NK-92 treated with Interleukin-12 subunit alpha and Interleukin-12 subunit beta, amount 100 ng/mL, for 24 hours (cell line): ENCODE results near the gene CHD9.
"Not testable (repeated sequence)": the region's sequence is repeated elsewhere in the genome, so short reads cannot be mapped to it uniquely, and the experiment has no call there.

Experiments
- DNase-seq: peaks from one replicate; lab custom pipeline; 2025; lab: John Stamatoyannopoulos, UW

Gene CHD9

GRCh38 chr16:53074296-53074695 is 19.5 kb downstream of the CHD9 start:
- DNase-seq, result not testable (repeated sequence)

GRCh38 chr16:53075461-53075860 is 20.7 kb downstream of the CHD9 start:
- DNase-seq, result not testable (repeated sequence)

GRCh38 chr16:53078247-53078646 is 23.5 kb downstream of the CHD9 start:
- no peak for DNase-seq

DNA sequence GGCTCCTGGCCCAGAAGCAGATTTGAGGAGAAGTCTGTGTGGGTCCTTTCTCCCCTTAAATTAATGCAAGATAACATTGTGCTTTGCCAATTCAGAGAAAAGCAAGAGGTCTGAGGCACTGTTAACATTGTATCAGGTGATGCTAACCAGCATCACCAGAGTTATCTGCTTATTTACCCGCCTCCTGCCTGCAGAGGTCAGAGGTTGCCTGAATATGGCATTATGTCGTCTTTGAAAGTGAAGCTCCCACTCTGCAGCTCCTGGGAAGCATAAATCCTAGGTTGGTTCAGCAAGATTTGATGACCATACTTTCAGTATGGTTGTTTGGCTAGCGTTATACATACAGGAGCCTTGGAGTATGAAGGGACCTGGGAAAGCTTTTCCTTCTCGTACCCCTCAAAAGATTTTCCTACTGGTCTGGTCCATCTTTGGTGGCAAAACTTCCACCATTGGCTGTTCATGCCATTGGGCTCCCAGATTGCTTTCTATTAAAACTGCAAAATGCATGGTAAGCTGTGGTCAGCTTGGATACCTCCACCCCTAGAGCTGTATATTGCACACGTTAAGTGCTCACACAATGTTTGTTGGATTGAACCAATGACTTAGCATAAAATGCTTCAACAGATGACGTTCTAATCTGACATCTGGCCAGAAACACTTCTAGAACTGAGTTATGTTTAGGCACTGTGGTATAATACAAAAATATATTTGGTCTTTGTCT is 24.1 kb downstream of the CHD9 start:
- no peak for DNase-seq

- DNase-seq, result no peak
Observed at GRCh38 chr16:53080345-53081031, 25.7 kb downstream of the CHD9 start.

DNA sequence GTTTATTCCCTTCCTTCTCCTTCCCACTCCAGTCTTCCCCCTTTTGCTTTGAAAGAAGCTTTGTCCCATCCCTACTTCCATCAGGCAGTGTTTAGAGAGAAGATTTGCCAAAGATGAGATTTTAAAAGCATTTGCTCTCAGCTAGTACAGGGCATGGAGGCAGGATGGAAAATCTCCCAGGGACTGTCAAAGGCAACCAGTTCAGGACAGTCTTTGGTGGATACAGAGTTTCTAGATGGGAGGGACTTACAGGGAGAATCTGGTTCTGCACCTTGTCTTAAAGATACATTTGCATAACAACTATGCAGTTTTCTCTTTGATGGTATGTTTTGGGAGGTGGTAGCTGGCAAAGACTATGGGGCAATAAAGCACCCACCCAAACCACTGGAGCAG is 26.2 kb downstream of the CHD9 start:
- no peak for DNase-seq

- DNase-seq, result no peak
Observed at GRCh38 chr16:53081686-53082407, 27.1 kb downstream of the CHD9 start.

DNA sequence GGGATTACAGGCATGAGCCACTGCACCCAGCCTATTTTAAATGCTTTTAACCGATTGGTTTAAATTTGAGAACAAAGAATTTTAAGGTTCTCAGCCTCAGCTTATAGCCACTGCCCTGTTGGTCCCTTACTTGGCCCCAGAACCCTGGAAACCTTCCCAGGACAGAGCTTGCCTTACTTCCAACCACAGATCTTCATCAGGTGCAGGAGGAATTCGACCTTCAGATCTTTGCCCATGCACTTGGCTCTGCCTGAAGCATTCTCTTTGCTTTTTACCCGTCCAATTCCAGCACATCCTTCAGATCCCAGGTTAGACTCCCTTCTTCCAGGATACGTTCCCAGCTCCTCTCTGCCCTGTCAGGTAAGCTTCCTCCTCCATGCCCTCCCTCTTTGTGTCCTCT is 27.7 kb downstream of the CHD9 start:
- DNase-seq, result no peak

GRCh38 chr16:53083119-53083518 is 28.3 kb downstream of the CHD9 start:
- DNase-seq, result no peak

DNA sequence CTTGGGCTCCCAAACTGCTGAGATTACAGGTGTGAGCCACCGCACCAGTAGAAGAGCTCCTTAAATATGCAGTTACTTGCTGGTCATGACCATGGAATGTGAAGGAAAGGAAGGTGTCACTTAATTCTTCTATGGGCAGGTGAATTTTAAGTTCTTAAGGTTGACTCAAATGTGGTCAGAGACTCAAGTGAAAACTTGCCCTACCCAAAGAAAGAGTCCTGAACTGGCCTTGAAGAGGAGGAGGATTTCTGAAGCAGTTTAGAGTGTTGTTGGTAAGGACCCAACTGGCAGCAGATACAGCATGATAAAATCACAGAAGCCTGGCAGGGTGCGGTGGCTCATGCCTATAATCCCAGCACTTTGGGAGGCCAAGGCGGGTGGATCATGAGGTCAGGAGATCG is 29.4 kb downstream of the CHD9 start:
- DNase-seq, result no peak

- DNase-seq, result no peak
Observed at GRCh38 chr16:53084746-53085334, 30.0 kb downstream of the CHD9 start.

GRCh38 chr16:53085369-53085843 is 30.6 kb downstream of the CHD9 start:
- no peak for DNase-seq

GRCh38 chr16:53085931-53086421 is 31.2 kb downstream of the CHD9 start:
- DNase-seq, result no peak

- no peak for DNase-seq
Observed at GRCh38 chr16:53087101-53087500, 32.3 kb downstream of the CHD9 start.

DNA sequence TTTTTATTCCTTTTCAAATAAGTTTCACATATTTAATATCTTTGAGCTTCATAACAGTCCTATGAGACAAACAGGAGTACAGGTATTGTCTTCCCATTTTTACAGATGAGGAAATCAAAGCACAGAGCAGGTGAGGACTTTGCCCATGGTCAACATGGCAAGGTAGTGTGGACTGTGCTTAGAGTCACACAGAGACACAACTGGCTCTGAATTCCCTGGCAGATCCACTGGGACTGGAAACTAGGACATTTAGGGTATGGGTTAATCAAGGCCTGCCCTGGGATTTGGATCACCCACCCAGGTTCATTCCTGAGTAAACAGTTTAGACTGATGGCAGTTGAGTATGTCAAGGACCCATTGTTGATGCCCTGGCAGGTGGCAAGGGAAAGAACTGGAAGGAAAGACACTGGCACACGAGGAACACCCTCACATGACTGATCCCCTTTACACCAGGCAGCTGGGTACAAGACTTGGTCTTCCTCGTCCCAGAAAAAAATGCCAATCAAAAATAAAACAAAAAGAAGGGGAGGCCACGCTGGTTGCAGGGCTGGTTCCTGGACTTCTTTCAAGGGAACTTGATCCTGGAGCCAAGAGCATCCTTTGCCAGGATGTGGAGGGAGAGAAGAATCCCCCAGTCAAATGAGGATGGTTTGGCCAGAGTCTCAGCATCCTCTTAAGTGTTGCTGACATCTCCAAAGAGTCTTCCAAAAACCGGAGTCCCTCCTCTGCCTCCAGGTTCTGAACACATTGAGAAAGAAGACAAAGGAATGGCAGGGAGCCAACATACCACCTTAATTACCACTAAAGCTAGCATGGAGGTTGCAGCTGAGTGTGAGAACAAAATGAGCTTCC is 34.9 kb downstream of the CHD9 start:
- no peak for DNase-seq

DNA sequence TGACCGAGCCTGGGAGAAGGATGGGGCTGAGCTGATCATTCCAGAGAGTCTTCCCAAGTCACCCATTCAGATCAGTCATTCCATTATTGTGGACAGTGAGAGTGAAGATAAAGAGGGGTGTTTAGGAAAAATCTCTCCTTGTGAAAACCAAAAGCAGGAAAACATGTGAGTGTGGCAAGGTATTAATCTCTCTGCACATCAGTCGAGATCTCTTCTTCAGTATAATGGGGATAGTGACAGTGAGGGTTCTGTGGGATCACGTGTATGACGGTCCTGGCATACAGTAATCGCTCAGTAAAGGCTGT is 35.4 kb downstream of the CHD9 start:
- DNase-seq, result no peak

DNA sequence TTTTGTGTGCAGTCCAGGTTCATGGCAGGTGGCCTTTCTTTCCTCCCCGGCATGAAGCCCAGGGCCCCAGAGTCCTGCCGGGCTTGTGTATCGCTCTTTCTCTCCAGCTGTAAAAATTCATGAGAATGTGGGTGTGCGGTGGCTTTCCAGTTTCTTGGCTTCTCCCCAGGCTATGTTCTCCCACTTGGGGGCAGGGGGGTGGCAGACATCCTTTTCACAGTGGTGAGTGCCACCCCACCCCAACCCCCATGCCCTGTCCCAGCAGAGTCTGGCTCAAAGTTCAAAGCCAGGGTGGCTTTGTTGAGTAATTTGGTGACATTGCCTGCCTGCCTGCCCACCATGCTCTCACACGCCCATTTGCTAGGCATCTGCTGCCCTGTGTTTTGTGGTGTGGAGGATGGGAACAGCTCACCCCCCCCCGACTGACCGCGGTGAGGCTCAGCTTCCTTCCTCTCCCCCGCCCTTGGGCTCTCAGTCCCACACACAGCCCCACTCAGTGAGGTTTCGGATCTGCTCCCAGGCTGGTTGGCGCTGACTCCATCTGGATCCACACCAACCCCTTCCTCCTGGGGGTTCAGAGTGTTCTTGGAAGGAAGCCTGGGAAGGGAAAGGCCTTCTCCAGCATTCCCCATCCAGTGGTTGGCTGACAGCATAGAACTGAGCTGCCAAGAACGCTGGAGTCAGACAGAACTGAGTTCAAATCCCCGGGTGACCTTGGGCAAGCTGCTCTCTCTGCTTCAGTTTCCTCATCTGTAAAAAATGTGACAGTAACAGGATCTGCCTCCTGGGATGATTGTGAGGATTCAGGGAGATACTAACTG is 36.0 kb downstream of the CHD9 start:
- DNase-seq, result peak; percentile 1

- no peak for DNase-seq
Observed at GRCh38 chr16:53091466-53092211, 36.8 kb downstream of the CHD9 start.

- no peak for DNase-seq
Observed at GRCh38 chr16:53092284-53092683, 37.5 kb downstream of the CHD9 start.

- no peak for DNase-seq
Observed at GRCh38 chr16:53093162-53093744, 38.5 kb downstream of the CHD9 start.
